Stimulated activated CD8-positive, alpha-beta memory T cell treated with anti-CD3 and anti-CD28 coated beads, Interleukin-12 subunit alpha, Interleukin-12 subunit beta, amount 100 ng/mL, for 4 hours (primary cell): ENCODE measurements around the gene DTNA.

ENCODE experiments used
- DNase-seq: peaks from one replicate; pipeline ENCODE4 v3.0.0-alpha.2; 2020; ENCODE audit warnings: low read depth

The DTNA gene

GRCh38 chr18:34772887-34773286 is 62.8 kb downstream of the DTNA start:
- no peak for DNase-seq

- DNase-seq, result no peak
Observed at GRCh38 chr18:34773378-34773777, 63.3 kb downstream of the DTNA start.

- DNase-seq, result no peak
Observed at GRCh38 chr18:34773961-34774766, 64.1 kb downstream of the DTNA start.

GRCh38 chr18:34775461-34775860 is 65.4 kb downstream of the DTNA start:
- DNase-seq, result no peak

- no peak for DNase-seq
Observed at GRCh38 chr18:34779112-34779511, 69.0 kb downstream of the DTNA start.

GRCh38 chr18:34780856-34781255 is 70.8 kb downstream of the DTNA start:
- no peak for DNase-seq

- no peak for DNase-seq
Observed at GRCh38 chr18:34783501-34783900, 73.4 kb downstream of the DTNA start.

- DNase-seq, result no peak
Observed at GRCh38 chr18:34786162-34786741, 76.2 kb downstream of the DTNA start.

GRCh38 chr18:34787931-34788532 is 77.9 kb downstream of the DTNA start:
- no peak for DNase-seq

GRCh38 chr18:34789768-34790344 is 79.8 kb downstream of the DTNA start:
- DNase-seq, result no peak

GRCh38 chr18:34794348-34794747 is 84.2 kb downstream of the DTNA start:
- DNase-seq, result no peak

GRCh38 chr18:34795070-34795732 is 85.1 kb downstream of the DTNA start:
- no peak for DNase-seq

GRCh38 chr18:34796035-34796657 is 86.0 kb downstream of the DTNA start:
- DNase-seq, result no peak

GRCh38 chr18:34799291-34799690 is 89.2 kb downstream of the DTNA start:
- DNase-seq, result no peak

GRCh38 chr18:34800381-34800780 is 90.3 kb downstream of the DTNA start:
- DNase-seq, result no peak

GRCh38 chr18:34801774-34802173 is 91.7 kb downstream of the DTNA start:
- no peak for DNase-seq

GRCh38 chr18:34802959-34803358 is 92.9 kb downstream of the DTNA start:
- no peak for DNase-seq

- no peak for DNase-seq
Observed at GRCh38 chr18:34803877-34804400, 93.8 kb downstream of the DTNA start.

- DNase-seq, result no peak
Observed at GRCh38 chr18:34805103-34805877, 95.2 kb downstream of the DTNA start.

- no peak for DNase-seq
Observed at GRCh38 chr18:34805878-34806351, 95.8 kb downstream of the DTNA start.

GRCh38 chr18:34806527-34806926 is 96.4 kb downstream of the DTNA start:
- DNase-seq, result no peak
